ENCODE measurements around the gene SHF. TPM values are rescaled to one million over a fixed set of nuclear protein-coding genes. Genes with fewer than 3 reads are reported as not detected.

Gene SHF
- total RNA-seq, 1 experiment from 2014 or later = 42.9 TPM

- Histone ChIP-seq H3K27me3 (replicated peaks; ENCODE audit: insufficient read depth, low read depth, low read length, poor library complexity) (no peaks in the 10 kb centered on the region), H3K4me3 (ENCODE audit: low read depth, low read length, poor library complexity, severe bottlenecking) (peak overlapping the region; percentile 89), H3K27ac (ENCODE audit: low read depth, low read length, poor library complexity, severe bottlenecking) (peak overlapping the region; percentile 84), H3K36me3 (ENCODE audit: insufficient read depth, low read length, poor library complexity, severe bottlenecking) (no peaks in the 10 kb centered on the region), H3K9me3 (ENCODE audit: low read depth, low read length, poor library complexity, severe bottlenecking) (no peaks in the 10 kb centered on the region), H3K4me1 (ENCODE audit: insufficient read depth, low read length, poor library complexity, severe bottlenecking) (peaks cover 37% of the 10 kb centered on the region)
- TF ChIP-seq EZH2 (IDR thresholded peaks at IDR 0.05; ENCODE audit: borderline replicate concordance, low read depth, low read length, poor library complexity, severe bottlenecking) (no peak), CTCF (conservative IDR thresholded peaks at IDR 0.05; ENCODE audit: low read depth, low read length) (no peak)
- POLR2A ChIA-PET (ENCODE audit: low non-redundant PET) = interaction anchor here (0.7 to 1.2 kb wide), 2 partner anchors 21 to 215 kb away, joined by 3 to 5 read pairs; a partner anchor contains a TSS
- DNase-seq (ENCODE audit: low spot score) = no peak
- CTCF ChIA-PET = interaction anchor here (0.5 to 1.2 kb wide), 3 partner anchors 10 to 25 kb away, joined by 3 to 7 read pairs (median 3); no protein-coding TSS in a partner anchor
- BruUV-seq (replicated peaks) = no TSS peak
- intact Hi-C loops (cut with micrococcal nuclease; ENCODE audit: unreplicated experiment) = no loop called here
These were observed 230 bp downstream of the SHF start for GRCh38 chr15:45187578-45187893.

GRCh38 chr15:45186771-45187577 is 792 bp downstream of the SHF start:
- Histone ChIP-seq H3K27ac (ENCODE audit: low read depth, low read length, poor library complexity, severe bottlenecking) (peak overlapping the region; percentile 84), H3K36me3 (ENCODE audit: insufficient read depth, low read length, poor library complexity, severe bottlenecking) (no peaks in the 10 kb centered on the region), H3K9me3 (ENCODE audit: low read depth, low read length, poor library complexity, severe bottlenecking) (no peaks in the 10 kb centered on the region), H3K4me1 (ENCODE audit: insufficient read depth, low read length, poor library complexity, severe bottlenecking) (peaks cover 43% of the 10 kb centered on the region), H3K27me3 (replicated peaks; ENCODE audit: insufficient read depth, low read depth, low read length, poor library complexity) (no peaks in the 10 kb centered on the region), H3K4me3 (ENCODE audit: low read depth, low read length, poor library complexity, severe bottlenecking) (peak overlapping the region; percentile 89)
- CTCF ChIA-PET = no interaction called here
- BruUV-seq (replicated peaks) = TSS peak; percentile 23
- DNase-seq (ENCODE audit: low spot score) = no peak
- intact Hi-C loops (cut with micrococcal nuclease; ENCODE audit: unreplicated experiment) = no loop called here
- POLR2A ChIA-PET (ENCODE audit: low non-redundant PET) = interaction anchor here (0.7 to 1.2 kb wide), 2 partner anchors 20 to 215 kb away, joined by 3 to 5 read pairs; a partner anchor contains a TSS
- TF ChIP-seq CTCF (conservative IDR thresholded peaks at IDR 0.05; ENCODE audit: low read depth, low read length) = no peak
- no peak for TF ChIP-seq EZH2 (IDR thresholded peaks at IDR 0.05; ENCODE audit: borderline replicate concordance, low read depth, low read length, poor library complexity, severe bottlenecking)

- H3K27me3 ChIP-seq (replicated peaks; ENCODE audit: insufficient read depth, low read depth, low read length, poor library complexity) = no peaks in the 10 kb centered on the region
- POLR2A ChIA-PET (ENCODE audit: low non-redundant PET) = no interaction called here
- intact Hi-C loops (cut with micrococcal nuclease; ENCODE audit: unreplicated experiment) = no loop called here
- peak overlapping the region; percentile 89 for H3K4me3 ChIP-seq (ENCODE audit: low read depth, low read length, poor library complexity, severe bottlenecking)
- CTCF ChIA-PET = interaction anchor here (0.7 to 1.3 kb wide), 2 partner anchors 12 to 23 kb away, joined by 3 to 6 read pairs; no protein-coding TSS in a partner anchor
- TF ChIP-seq CTCF (conservative IDR thresholded peaks at IDR 0.05; ENCODE audit: low read depth, low read length) (no peak), EZH2 (IDR thresholded peaks at IDR 0.05; ENCODE audit: borderline replicate concordance, low read depth, low read length, poor library complexity, severe bottlenecking) (no peak)
- H3K9me3 ChIP-seq (ENCODE audit: low read depth, low read length, poor library complexity, severe bottlenecking) = no peaks in the 10 kb centered on the region
- H3K36me3 ChIP-seq (ENCODE audit: insufficient read depth, low read length, poor library complexity, severe bottlenecking) = no peaks in the 10 kb centered on the region
- no TSS peak for BruUV-seq (replicated peaks)
- peak overlapping the region; percentile 84 for H3K27ac ChIP-seq (ENCODE audit: low read depth, low read length, poor library complexity, severe bottlenecking)
- H3K4me1 ChIP-seq (ENCODE audit: insufficient read depth, low read length, poor library complexity, severe bottlenecking) = peaks cover 51% of the 10 kb centered on the region
- no peak for DNase-seq (ENCODE audit: low spot score)
These were observed 1.6 kb downstream of the SHF start for GRCh38 chr15:45185903-45186770.
